HCT116 (cell line): ENCODE data around the gene CHST11. TPM values are rescaled to one million over a fixed set of nuclear protein-coding genes. Genes with fewer than 3 reads are reported as not detected.

ENCODE experiments used
- ATAC-seq: fragments of 200-7000 bp; cut with Tn5 transposase; 2 replicates; pipeline ENCODE4 v1.9.1; 2020; ENCODE audit warnings: mild to moderate bottlenecking, moderate library complexity
- BruUV-seq: library from RNA; stranded (reverse); fragments of 400-500 nt; replicated peaks from 2 replicates; lab custom pipeline; 2021; lab: Mats Ljungman, UMichigan
- CTCF ChIA-PET: fragments of 300-600 bp; sonication (Branson Sonifier 250); formaldehyde crosslinking; loops from one replicate; lab custom pipeline; 2021; ENCODE audit warnings: antibody characterized with exemption; lab: Charles Lee
- POLR2A ChIA-PET: fragments of 300-600, 350-600 bp; sonication (Branson Sonifier 250); formaldehyde crosslinking; loops from one replicate; lab custom pipeline; 2021; ENCODE audit warnings: antibody characterized with exemption; lab: Charles Lee
- RAD21 ChIA-PET, 2 experiments: fragments of 300-600 bp; sonication (Branson Sonifier 250); formaldehyde crosslinking; loops; one replicate each; lab custom pipeline; 2023; ENCODE audit warnings: low total read pairs in 2 of 2; ENCODE audit not compliant: uncharacterized antibody in 2 of 2, unreplicated experiment in 2 of 2, low non-redundant PET in 1 of 2; lab: Charles Lee
- DNase-seq: peaks from one replicate; pipeline ENCODE4 v3.0.0-alpha.2; 2010; ENCODE audit warnings: low read depth, low spot score
- H2AFZ ChIP-seq: fragments of 200-600 bp; shearing (Covaris generic), sonication (generic); 2 replicates; pipeline ENCODE4 v1.6.1; 2017; ENCODE audit warnings: low read depth, mixed run types, mixed read lengths, antibody characterized with exemption, low read length; ENCODE audit not compliant: poor library complexity, severe bottlenecking
- H3K27ac ChIP-seq: 2 replicates; pipeline ENCODE4 v1.5.1; 2012; ENCODE audit warnings: low read depth, low read length
- H3K27me3 ChIP-seq: fragments of 200-600 bp; sonication (generic); 2 replicates; pipeline ENCODE4 v1.6.1; 2016; ENCODE audit warnings: mixed run types, low read length, mixed read lengths; ENCODE audit not compliant: insufficient read depth
- H3K36me3 ChIP-seq, 2 experiments: fragments of 200-500 bp in 1 of 2; fragments of 200-600 bp in 1 of 2; sonication (Bioruptor generic) in 1 of 2; sonication (generic) in 1 of 2; 2 replicates each; pipeline versions ENCODE4 v1.5.1 to v1.6.1; 2014 to 2016; ENCODE audit warnings: low read length in 2 of 2, inconsistent platforms in 1 of 2, mixed read lengths in 1 of 2, mixed run types in 1 of 2; ENCODE audit not compliant: insufficient read depth in 2 of 2, control insufficient read depth in 1 of 2
- H3K4me1 ChIP-seq, 2 experiments: fragments of 200-600 bp in 1 of 2; sonication (generic) in 1 of 2; 2 replicates each; pipeline versions ENCODE4 v1.5.1 to v1.6.1; 2012 to 2017; ENCODE audit warnings: low read length in 2 of 2, inconsistent platforms in 1 of 2, mild to moderate bottlenecking in 1 of 2, mixed read lengths in 1 of 2, mixed run types in 1 of 2, moderate library complexity in 1 of 2; ENCODE audit not compliant: insufficient read depth in 2 of 2, control insufficient read depth in 1 of 2
- H3K4me2 ChIP-seq: fragments of 200-600 bp; sonication (generic); 2 replicates; pipeline ENCODE4 v1.6.1; 2017; ENCODE audit warnings: mixed run types, low read length, mixed read lengths
- H3K4me3 ChIP-seq, 2 experiments: fragments of 200-600 bp in 1 of 2; sonication (generic) in 1 of 2; replicated peaks in 1 of 2; 2 replicates each; pipeline ENCODE4 v1.5.1; 2011 to 2016; ENCODE audit warnings: low read length in 2 of 2, control low read depth in 1 of 2, low read depth in 1 of 2, mild to moderate bottlenecking in 1 of 2, mixed read lengths in 1 of 2, mixed run types in 1 of 2
- H3K79me2 ChIP-seq: fragments of 200-600 bp; sonication (generic); 2 replicates; pipeline ENCODE4 v1.6.1; 2017; ENCODE audit warnings: mild to moderate bottlenecking, mixed run types, low read length, moderate library complexity, mixed read lengths; ENCODE audit not compliant: insufficient read depth
- H3K9ac ChIP-seq: fragments of 200-600 bp; sonication (generic); 2 replicates; pipeline ENCODE4 v1.6.1; 2016; ENCODE audit warnings: low read length, mixed read lengths
- H3K9me2 ChIP-seq: fragments of 200-600 bp; sonication (generic), shearing (Covaris generic); 2 replicates; pipeline ENCODE4 v1.6.1; 2017; ENCODE audit warnings: mixed run types, mild to moderate bottlenecking, moderate library complexity; ENCODE audit not compliant: insufficient read depth
- H3K9me3 ChIP-seq, 2 experiments: fragments of 200-500 bp in 1 of 2; fragments of 200-600 bp in 1 of 2; sonication (Bioruptor generic) in 1 of 2; sonication (generic) in 1 of 2; 2 replicates each; pipeline ENCODE4 v1.6.1; 2014 to 2017; ENCODE audit warnings: low read length in 2 of 2, mixed read lengths in 2 of 2, inconsistent platforms in 1 of 2, low read depth in 1 of 2, mild to moderate bottlenecking in 1 of 2, mixed run types in 1 of 2, moderate library complexity in 1 of 2; ENCODE audit not compliant: control insufficient read depth in 1 of 2, insufficient read depth in 1 of 2
- H4K20me1 ChIP-seq: fragments of 200-600 bp; sonication (generic), shearing (Covaris generic); 2 replicates; pipeline ENCODE4 v1.6.1; 2017; ENCODE audit warnings: mixed run types, mild to moderate bottlenecking, moderate library complexity; ENCODE audit not compliant: insufficient read depth
- ATF3 ChIP-seq: IDR thresholded peaks from 2 replicates; pipeline ENCODE4 v1.6.1; 2012
- CTCF ChIP-seq, 3 experiments: fragments of 200-600 bp in 1 of 3; sonication (generic) in 1 of 3; IDR thresholded peaks in 2 of 3; conservative IDR thresholded peaks in 1 of 3; 2 replicates each; pipeline ENCODE4 v1.5.1; 2012 to 2017; ENCODE audit warnings: low read depth in 2 of 3, low read length in 2 of 3, antibody characterized with exemption in 1 of 3, borderline replicate concordance in 1 of 3, control low read depth in 1 of 3, mild to moderate bottlenecking in 1 of 3, mixed read lengths in 1 of 3, mixed run types in 1 of 3, moderate library complexity in 1 of 3; ENCODE audit not compliant: insufficient read depth in 1 of 3
- JUND ChIP-seq: IDR thresholded peaks from 2 replicates; pipeline ENCODE4 v1.6.1; 2012
- MAX ChIP-seq: IDR thresholded peaks from 2 replicates; pipeline ENCODE4 v1.6.1; 2012
- TCF7L2 ChIP-seq: IDR thresholded peaks from 2 replicates; pipeline ENCODE4 v1.7.0; 2011; ENCODE audit warnings: borderline replicate concordance, inconsistent platforms; ENCODE audit not compliant: insufficient read depth, insufficient read length; ENCODE audit errors: extremely low read depth
- YY1 ChIP-seq: IDR thresholded peaks from 2 replicates; pipeline ENCODE4 v1.6.1; 2011; ENCODE audit warnings: low read length, low read depth, moderate library complexity, mild to moderate bottlenecking; ENCODE audit not compliant: insufficient replicate concordance; ENCODE audit errors: extremely low read depth
- ZBTB33 ChIP-seq: IDR thresholded peaks from 2 replicates; pipeline ENCODE4 v1.6.1; 2011; ENCODE audit warnings: mild to moderate bottlenecking, low read length, moderate library complexity; ENCODE audit not compliant: insufficient replicate concordance; ENCODE audit errors: extremely low read depth
- intact Hi-C: fragments of 100-400 bp; cut with micrococcal nuclease; formaldehyde crosslinking; loops from 2 replicates; pipeline ENCODE4 v1.10.0; 2022
- total RNA-seq: library from RNA; stranded (reverse); gene quantifications from one replicate; pipeline ENCODE4 v1.2.1, GENCODE V29; 2021; ENCODE audit not compliant: unreplicated experiment

The CHST11 gene
- total RNA-seq, 1 experiment from 2014 or later = 10.1 TPM

- TF ChIP-seq CTCF (IDR thresholded peaks at IDR 0.05 in 2 of 3, conservative IDR thresholded peaks at IDR 0.05 in 1 of 3; ENCODE audit: borderline replicate concordance in 1 of 3, insufficient read depth in 1 of 3, low read depth in 2 of 3, low read length in 2 of 3) (no peak), YY1 (no peak)
These were observed 111.7 kb downstream of the CHST11 start (continued) for GRCh38 chr12:104568487-104568868.

GRCh38 chr12:104568935-104569334, 112.2 kb downstream of the CHST11 start:
- H2AFZ ChIP-seq = no peak overlapping the region
- no peaks in the 10 kb centered on the region for H3K9me3 ChIP-seq
- H3K36me3 ChIP-seq = no peaks in the 10 kb centered on the region
- no peak for DNase-seq
- H3K27ac ChIP-seq = no peak overlapping the region
- ATAC-seq = no peak
- no peak for TF ChIP-seq JUND
- no peak for TF ChIP-seq ZBTB33
- no peak for TF ChIP-seq YY1
- no peak for TF ChIP-seq CTCF (IDR thresholded peaks at IDR 0.05 in 2 of 3, conservative IDR thresholded peaks at IDR 0.05 in 1 of 3; ENCODE audit: borderline replicate concordance in 1 of 3, insufficient read depth in 1 of 3, low read depth in 2 of 3, low read length in 2 of 3)
- TF ChIP-seq MAX = no peak
- no peak for TF ChIP-seq ATF3
- TF ChIP-seq TCF7L2 = no peak
- no peak overlapping the region for H3K9ac ChIP-seq
- intact Hi-C loops = no loop called here
- H3K27me3 ChIP-seq = no peaks in the 10 kb centered on the region
- ChIA-PET POLR2A (no interaction called here), RAD21 (no interaction called here), CTCF (interaction anchor here (1.1 kb wide), 1 partner anchor 187 kb away, joined by 4 read pairs; no protein-coding TSS in a partner anchor)
- H3K4me3 ChIP-seq = no peak overlapping the region
- BruUV-seq = no TSS peak
- H3K79me2 ChIP-seq = no peaks in the 10 kb centered on the region
- H4K20me1 ChIP-seq = no peaks in the 10 kb centered on the region
- H3K4me2 ChIP-seq = no peak overlapping the region
- H3K4me1 ChIP-seq = no peaks in the 10 kb centered on the region
- H3K9me2 ChIP-seq = no peaks in the 10 kb centered on the region
